ES-I3 (cell line): Measurements from ENCODE around the gene ARAP1.

Source experiments
- H3K36me3 ChIP-seq: 2 replicates; pipeline ENCODE4 v1.6.1; 2013; ENCODE audit warnings: mild to moderate bottlenecking, low read length, control low read depth, moderate library complexity; ENCODE audit not compliant: insufficient read depth
- H3K4me1 ChIP-seq: 2 replicates; pipeline ENCODE4 v1.6.1; 2013; ENCODE audit warnings: mild to moderate bottlenecking, control low read depth, low read length; ENCODE audit not compliant: insufficient read depth
- H3K9ac ChIP-seq: 2 replicates; pipeline ENCODE4 v1.6.1; 2013; ENCODE audit warnings: low read depth, mild to moderate bottlenecking, low read length, moderate library complexity
- H3K9me3 ChIP-seq: 2 replicates; pipeline ENCODE4 v1.6.1; 2013; ENCODE audit warnings: mild to moderate bottlenecking, low read length, moderate library complexity; ENCODE audit not compliant: control insufficient read depth, insufficient read depth

ARAP1 gene

DNA sequence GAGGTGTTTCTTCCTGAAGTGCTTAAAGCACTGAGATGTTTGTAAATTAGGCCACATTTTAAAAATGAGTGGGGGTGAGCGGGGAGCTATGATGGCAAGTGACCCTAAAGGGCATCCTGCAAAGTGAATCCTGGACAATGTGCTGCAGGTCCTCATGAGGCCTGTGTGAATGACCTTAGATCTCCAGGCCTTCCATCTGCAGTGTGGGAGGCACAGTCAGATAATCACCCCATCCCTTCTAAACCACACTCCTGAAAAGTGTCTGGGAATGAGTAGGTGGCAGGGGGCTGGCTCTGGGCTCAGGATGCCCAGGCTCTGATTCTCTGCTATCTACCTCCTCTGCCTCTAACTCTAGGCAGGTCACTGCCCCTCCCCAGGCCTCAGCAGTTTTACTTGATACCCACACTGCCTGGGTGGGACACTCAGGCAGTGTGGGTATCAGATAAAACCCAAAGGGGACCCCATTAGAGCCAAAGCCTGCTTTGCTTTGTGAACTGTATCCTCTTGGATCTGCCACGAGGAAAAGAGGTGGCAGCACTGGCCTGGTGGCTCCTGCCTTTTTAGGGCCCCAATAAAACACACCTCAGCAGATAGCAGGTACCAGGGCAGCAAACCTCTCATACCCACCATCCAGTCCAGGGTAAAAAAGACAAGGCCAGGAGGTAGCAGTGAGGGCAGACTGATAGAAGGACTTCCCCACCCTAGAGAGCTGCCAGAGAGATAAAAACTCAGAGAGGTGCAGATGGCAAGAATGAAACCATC lies 31.1 kb upstream of the ARAP1 start:
- Histone ChIP-seq H3K36me3 (no peaks in the 10 kb centered on the region), H3K4me1 (peaks cover 5% of the 10 kb centered on the region; the same call in 1 of the 2 replicates), H3K9me3 (no peaks in the 10 kb centered on the region), H3K9ac (no peak overlapping the region)

DNA sequence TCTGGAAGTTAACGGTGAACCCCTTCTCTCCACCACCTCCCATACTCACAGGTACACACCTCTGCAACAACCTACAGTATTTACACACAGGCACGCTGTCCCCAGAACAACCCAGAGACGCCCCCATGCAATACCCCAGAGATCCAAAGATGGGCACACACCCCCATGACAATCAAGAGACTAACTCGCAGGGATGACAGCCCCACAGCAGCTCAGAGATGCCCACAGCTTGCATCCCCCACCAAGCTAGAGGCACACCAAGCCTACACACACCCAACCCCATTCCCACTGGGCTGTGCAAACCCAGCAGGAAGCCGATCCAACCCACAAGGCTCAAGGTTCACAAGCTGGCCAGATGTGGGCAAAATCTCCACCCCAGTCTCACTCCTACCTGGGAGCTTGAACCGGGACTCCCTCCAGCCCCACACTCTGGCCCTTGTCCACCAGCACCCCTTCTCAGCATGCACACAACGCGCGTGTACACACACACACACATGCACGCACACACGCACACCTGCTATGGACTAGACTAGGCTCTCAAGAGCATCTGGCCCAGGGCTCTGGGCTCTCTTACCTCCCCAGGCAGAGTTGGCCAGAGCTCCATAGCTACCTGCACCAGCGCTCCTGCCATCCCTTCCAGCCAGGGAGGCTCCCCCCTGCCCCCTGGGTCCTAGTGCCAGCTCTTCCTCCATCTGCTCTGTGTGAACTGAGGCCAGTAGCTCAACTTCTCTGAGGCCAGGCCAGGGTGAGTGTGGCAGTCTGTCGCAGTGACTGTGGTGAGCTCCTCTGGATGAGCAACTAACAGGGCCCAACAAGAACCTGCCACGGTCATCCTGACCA lies 30.1 kb upstream of the ARAP1 start:
- H3K36me3 ChIP-seq: no peaks in the 10 kb centered on the region
- H3K4me1 ChIP-seq: peaks cover 5% of the 10 kb centered on the region; the same call in 1 of the 2 replicates
- no peaks in the 10 kb centered on the region for H3K9me3 ChIP-seq
- peak overlapping the region; percentile 26; the same call in 1 of the 2 replicates for H3K9ac ChIP-seq

DNA sequence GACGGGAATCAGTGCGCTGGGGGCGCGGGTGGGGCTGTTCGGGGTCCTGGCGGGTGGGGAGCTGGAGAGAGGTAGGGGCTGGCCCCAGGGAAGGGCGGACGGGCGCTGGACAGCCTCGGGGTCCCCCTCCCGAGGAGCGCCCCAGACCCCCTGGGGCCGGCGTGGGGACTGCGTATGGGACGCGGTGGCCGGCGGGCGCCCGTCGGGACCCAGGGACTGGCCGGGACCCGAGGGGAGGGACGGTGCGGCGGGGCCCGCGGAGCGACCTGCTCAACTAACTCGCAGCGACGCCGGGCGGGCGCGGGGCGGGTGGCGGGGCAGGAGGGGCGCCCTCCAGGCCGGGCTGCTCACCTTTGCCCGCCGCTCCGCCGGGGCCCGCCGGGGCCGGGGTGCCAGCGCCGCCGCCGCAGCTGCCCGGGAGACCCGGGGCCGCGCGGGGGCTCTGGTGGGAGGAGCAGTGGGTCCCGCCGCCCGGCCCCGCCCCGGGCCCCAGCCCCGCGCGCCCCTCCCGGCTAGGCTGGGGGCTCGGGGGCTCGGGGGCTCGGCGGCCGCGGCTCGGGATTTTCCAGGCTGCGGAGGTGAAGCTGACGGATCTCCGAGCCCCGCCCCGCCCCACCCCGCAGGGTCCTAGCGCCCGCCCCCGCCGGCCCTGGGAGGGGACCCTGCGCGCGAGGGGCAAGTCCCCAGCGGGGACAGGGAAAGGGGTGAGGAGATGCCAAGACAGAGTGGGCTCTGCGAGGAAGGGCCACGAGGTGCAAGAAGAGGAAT lies 29.3 kb upstream of the ARAP1 start:
- no peaks in the 10 kb centered on the region for H3K9me3 ChIP-seq
- no peaks in the 10 kb centered on the region; the same call in 1 of the 2 replicates for H3K4me1 ChIP-seq
- H3K9ac ChIP-seq: peak overlapping the region; percentile 39; the same call in 1 of the 2 replicates
- H3K36me3 ChIP-seq: no peaks in the 10 kb centered on the region

DNA sequence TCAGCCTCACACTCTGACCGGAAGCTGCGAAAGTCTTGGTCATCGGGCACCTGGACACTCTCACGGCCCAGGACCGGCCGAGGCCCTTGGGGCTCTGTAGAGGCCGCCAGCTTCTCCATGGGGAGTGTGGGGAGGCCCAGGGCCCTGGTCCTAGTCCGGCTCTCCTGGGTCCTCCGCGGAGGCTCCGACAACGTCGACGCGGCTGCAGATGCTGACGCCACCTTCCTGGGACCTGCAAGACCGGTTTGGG lies 28.8 kb upstream of the ARAP1 start:
- Histone ChIP-seq H3K9me3 (no peaks in the 10 kb centered on the region), H3K36me3 (no peaks in the 10 kb centered on the region), H3K9ac (peak overlapping the region; percentile 39; the same call in 1 of the 2 replicates), H3K4me1 (no peaks in the 10 kb centered on the region; the same call in 1 of the 2 replicates)

DNA sequence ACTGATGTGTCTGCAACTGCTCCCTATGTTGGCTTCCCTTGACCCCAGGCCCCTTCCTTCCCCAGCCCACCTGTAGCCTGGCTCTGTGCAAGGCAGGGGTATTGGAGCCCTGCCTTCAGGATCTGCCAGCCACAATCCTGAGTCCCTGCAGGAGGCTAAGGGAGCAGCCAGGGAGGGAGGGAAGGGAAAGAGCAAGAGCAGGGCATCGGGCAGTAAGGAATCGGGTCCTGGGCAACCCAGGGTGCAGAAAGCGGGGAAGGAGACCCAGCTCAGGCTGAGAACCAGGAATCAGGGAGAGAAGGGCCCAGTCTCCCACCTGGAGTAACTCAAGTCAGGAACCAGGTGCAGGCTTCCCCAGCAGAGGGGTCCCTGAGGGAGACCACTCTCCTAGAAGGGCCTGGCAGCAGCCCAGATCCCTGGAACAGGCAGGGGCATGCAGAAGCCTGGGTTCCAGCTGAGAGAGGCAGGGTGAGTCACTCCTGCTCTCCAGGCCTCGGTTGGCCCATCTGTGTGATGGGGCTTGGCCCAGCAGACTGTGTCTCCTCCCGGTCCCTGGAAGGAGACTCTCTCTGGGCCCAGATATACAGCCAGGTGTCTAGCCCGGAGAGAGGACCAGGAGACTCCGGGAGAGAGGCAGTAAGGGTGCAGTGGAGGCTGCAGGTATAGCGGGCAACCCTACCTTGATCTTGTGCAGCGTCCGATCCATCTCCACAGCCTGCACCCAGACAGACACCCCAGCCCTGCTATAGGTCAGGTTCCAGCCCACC lies 28.3 kb upstream of the ARAP1 start:
- no peaks in the 10 kb centered on the region; the same call in 1 of the 2 replicates for H3K4me1 ChIP-seq
- no peaks in the 10 kb centered on the region for H3K36me3 ChIP-seq
- H3K9ac ChIP-seq: peak overlapping the region; percentile 39; the same call in 1 of the 2 replicates
- no peaks in the 10 kb centered on the region for H3K9me3 ChIP-seq

DNA sequence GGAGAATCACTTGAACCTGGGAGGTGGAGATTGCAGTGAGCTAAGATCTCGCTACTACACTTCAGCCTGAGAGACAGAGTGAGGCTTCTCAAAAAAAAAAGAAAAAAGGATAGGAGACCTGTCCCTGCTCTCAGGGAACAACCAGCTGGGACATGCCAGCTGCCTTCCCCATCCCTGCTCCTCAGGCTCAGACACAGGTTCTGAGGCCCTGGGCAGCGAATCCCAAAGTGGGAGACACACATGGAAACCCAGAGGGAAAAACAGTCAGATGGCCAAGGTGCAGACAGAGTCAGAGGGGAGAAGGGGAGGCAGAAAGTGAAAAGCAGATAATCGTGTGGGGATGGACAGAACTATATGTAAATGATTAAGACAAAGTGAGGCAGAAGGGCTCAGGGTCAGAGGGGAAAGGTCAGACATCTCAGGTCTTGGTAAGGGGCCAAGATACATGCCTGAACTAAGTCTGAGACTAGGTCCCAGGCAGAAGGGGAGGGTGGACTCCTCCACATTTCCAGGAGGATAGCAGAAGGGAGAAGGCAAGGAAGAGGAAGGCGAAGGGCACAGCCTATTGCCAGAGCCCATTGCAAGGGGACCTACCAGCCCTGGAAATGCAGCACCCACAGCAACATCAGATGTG lies 27.4 kb upstream of the ARAP1 start:
- H3K4me1 ChIP-seq: no peaks in the 10 kb centered on the region; the same call in 1 of the 2 replicates
- no peak overlapping the region for H3K9ac ChIP-seq
- H3K36me3 ChIP-seq: no peaks in the 10 kb centered on the region
- no peaks in the 10 kb centered on the region for H3K9me3 ChIP-seq

DNA sequence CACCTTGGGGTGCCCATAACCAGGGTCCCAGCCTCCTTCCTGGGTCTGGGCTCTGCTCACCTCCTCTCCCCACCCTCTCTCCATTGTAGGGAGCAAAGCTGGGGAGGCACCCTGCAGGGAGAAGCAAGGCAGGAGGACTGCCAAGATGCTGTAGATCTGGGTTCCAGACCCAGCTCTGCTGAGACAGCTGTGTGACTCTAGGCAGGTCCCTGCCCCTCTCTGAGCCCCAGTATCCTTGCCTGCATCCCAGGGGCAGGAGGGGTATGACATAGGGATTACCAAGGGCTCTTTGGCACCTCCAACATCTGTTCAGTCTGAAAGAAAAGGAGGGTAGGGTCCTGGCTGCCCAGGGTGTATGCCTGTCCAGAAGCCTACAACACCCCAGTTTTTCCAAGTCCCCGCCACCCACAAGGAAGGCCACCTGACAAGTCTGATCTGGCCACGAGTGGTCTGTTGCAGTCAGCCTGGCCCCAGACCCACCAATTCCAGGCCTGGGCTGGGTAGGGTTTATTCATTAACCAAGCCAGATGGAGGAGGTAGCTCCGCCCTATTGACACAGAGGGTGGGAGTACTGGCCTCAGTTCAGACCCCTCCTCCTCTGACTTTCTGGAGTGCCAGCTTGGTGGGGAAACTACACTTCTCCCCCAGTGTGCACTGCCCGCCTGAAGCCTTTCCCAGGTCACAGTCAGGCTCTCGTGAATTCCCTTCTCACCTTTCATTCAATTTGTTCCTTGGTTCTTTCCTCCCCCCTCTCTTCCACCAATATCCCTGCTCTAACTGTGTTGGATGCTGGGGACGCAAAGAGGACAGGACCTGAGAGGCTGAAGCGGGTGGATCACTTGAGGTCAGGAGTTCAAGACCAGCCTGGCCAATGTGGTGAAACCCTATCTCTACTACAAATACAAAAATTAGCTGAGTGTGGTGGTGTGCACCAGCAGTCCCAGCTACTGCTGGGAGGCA lies 26.6 kb upstream of the ARAP1 start:
- Histone ChIP-seq H3K4me1 (no peaks in the 10 kb centered on the region; the same call in 1 of the 2 replicates), H3K9ac (no peak overlapping the region), H3K9me3 (no peaks in the 10 kb centered on the region), H3K36me3 (no peaks in the 10 kb centered on the region)

DNA sequence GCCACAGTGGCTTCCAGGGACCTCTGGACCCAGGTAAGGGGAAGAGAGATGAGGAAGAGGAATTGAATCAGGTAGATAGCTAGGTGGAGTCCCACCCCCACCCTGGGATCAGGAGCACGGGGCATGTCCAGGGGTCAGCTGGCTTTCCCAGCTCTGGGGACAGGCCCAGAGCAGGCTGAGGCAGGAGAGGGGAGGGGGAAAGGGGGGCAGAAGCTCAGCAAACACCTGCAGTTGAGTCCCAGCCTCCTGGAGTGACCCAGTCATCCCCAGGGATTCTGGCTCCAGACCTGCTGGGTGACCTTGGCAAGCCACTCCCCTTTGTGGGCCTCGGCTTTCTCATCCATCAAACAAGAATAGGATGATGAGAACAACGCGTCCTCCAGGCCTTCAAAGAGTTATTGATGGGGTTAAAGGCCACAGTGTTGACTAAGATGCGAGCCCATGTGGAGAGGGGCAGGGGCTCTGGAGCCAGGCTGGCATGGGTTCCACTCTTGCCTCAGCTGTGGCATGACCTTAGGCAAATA lies 25.6 kb upstream of the ARAP1 start:
- H3K4me1 ChIP-seq: no peaks in the 10 kb centered on the region; the same call in 1 of the 2 replicates
- H3K9me3 ChIP-seq: no peaks in the 10 kb centered on the region
- no peaks in the 10 kb centered on the region for H3K36me3 ChIP-seq
- no peak overlapping the region for H3K9ac ChIP-seq

DNA sequence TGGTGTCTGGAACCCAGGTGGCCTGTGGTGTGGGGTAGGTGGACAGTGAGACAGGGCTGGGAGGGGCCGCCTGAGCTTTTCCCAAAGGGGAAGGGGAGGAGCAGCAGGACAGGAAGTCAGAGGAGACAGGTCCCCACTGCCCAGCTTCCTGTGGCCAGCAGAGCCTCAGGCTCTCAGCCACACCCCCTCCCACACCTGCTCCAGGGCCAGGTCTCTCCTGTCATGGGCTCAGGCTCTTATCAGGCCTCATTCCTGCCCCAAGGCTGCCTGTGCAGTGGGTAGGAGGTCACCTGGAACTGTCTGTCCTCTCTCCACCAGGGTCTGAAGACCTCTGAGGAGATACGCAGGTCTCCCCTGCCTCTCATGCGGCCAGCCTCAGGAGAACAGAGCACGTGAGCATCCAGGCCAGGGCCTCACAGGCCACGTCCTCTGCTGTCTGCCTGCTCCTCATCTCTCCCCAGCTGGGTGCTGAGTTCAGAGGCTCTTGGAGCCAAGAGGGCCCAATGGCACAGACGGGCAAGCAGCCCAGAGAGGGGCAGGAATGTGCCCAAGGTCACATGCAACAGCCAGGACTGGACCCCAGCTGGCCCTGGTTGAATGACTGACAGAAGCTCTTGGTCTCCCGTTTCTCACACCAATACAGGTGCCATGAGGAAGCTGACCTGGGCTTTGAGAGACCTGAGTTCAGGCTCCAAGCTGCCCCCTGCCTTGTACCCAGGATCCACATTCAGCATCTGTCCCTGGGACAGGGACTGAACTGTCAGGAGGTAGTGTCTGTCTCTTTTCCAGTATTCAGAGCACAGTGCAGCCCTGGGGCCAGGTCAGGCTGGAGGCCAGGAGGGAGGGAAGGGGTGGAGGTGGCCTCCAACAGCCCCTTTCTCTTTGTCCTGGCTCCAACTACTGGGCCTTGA lies 24.9 kb upstream of the ARAP1 start:
- no peak overlapping the region for H3K9ac ChIP-seq
- no peaks in the 10 kb centered on the region; the same call in 1 of the 2 replicates for H3K4me1 ChIP-seq
- H3K36me3 ChIP-seq: no peaks in the 10 kb centered on the region
- no peaks in the 10 kb centered on the region for H3K9me3 ChIP-seq

DNA sequence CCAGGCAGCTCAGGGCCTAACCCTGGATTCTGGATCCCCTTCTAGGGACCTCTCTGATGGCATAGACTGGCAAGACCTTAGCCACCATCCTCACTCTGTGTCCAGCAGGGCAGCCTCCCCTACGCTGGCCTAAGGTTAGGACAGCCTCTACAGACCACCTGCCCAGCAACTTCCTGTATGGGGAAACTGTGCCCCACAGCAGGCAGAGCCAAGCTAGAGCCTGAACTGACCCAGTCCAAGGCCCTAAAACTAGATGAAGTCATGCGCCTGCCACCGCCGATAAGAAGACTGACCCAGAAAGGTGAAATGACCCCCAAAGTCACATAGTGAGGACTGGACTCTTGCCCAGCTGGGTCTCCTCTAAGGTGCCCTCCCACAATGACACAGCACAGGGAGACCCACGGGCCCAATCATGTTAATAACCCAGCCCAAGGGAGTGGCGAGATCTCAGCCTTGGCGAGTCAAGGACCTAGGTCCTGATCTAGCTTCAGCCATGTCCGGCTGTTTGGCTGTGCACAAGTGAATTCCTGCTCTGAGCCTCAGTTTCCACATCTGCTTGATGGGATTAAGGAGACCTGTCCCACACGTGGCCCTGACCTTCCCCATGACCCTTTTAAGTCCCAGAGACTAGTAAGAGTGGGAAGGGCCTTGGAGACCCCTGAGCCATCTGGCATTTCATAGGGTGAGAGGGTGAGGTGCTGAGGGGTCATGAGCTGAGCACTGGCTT lies 24.1 kb upstream of the ARAP1 start:
- no peaks in the 10 kb centered on the region; the same call in 1 of the 2 replicates for H3K4me1 ChIP-seq
- H3K9me3 ChIP-seq: no peaks in the 10 kb centered on the region
- no peaks in the 10 kb centered on the region for H3K36me3 ChIP-seq
- no peak overlapping the region for H3K9ac ChIP-seq
